ENCODE measurements around the gene PRC1.
A peak's percentile ranks its signal among the peaks of the same experiment; 100 is the strongest.

Gene PRC1

GRCh38 chr15:90974216-90974615, 20.1 kb downstream of the PRC1 start:
- H3K27me3 Mint-ChIP-seq: no peaks in the 10 kb centered on the region
- H3K4me1 Mint-ChIP-seq (ENCODE audit: low read depth): no peaks in the 10 kb centered on the region
- no peak overlapping the region for H3K27ac Mint-ChIP-seq
- no peak for DNase-seq
- H3K36me3 Mint-ChIP-seq (ENCODE audit: low read depth): peaks cover 80% of the 10 kb centered on the region
- no peak overlapping the region for H3K4me3 Mint-ChIP-seq
- no peaks in the 10 kb centered on the region for H3K9me3 Mint-ChIP-seq

GRCh38 chr15:90972133-90972532, 22.2 kb downstream of the PRC1 start:
- Mint-ChIP-seq H3K4me3 (no peak overlapping the region), H3K4me1 (ENCODE audit: low read depth) (no peaks in the 10 kb centered on the region), H3K36me3 (ENCODE audit: low read depth) (peaks cover 81% of the 10 kb centered on the region), H3K9me3 (no peaks in the 10 kb centered on the region), H3K27me3 (no peaks in the 10 kb centered on the region), H3K27ac (no peak overlapping the region)
- DNase-seq: no peak

GRCh38 chr15:90970274-90970673, 24.1 kb downstream of the PRC1 start:
- no peak for DNase-seq
- Mint-ChIP-seq H3K27ac (no peak overlapping the region), H3K27me3 (no peaks in the 10 kb centered on the region), H3K9me3 (no peaks in the 10 kb centered on the region), H3K4me3 (no peak overlapping the region), H3K36me3 (ENCODE audit: low read depth) (peaks cover 82% of the 10 kb centered on the region), H3K4me1 (ENCODE audit: low read depth) (no peaks in the 10 kb centered on the region)

- Mint-ChIP-seq H3K36me3 (ENCODE audit: low read depth) (peaks cover 81% of the 10 kb centered on the region), H3K4me3 (no peak overlapping the region), H3K9me3 (no peaks in the 10 kb centered on the region), H3K27ac (no peak overlapping the region), H3K4me1 (ENCODE audit: low read depth) (no peaks in the 10 kb centered on the region), H3K27me3 (no peaks in the 10 kb centered on the region)
- no peak for DNase-seq
Measured at GRCh38 chr15:90968434-90968833, 25.9 kb downstream of the PRC1 start.

- H3K9me3 Mint-ChIP-seq: no peaks in the 10 kb centered on the region
- H3K36me3 Mint-ChIP-seq (ENCODE audit: low read depth): peaks cover 84% of the 10 kb centered on the region
- H3K4me3 Mint-ChIP-seq: no peak overlapping the region
- no peaks in the 10 kb centered on the region for H3K27me3 Mint-ChIP-seq
- no peak for DNase-seq
- H3K27ac Mint-ChIP-seq: peak overlapping the region; percentile 17
- H3K4me1 Mint-ChIP-seq (ENCODE audit: low read depth): no peaks in the 10 kb centered on the region
Measured at GRCh38 chr15:90967206-90967605, 27.1 kb downstream of the PRC1 start.

GRCh38 chr15:90966262-90966661, 28.1 kb downstream of the PRC1 start:
- H3K27me3 Mint-ChIP-seq: no peaks in the 10 kb centered on the region
- DNase-seq: no peak
- H3K4me1 Mint-ChIP-seq (ENCODE audit: low read depth): no peaks in the 10 kb centered on the region
- H3K9me3 Mint-ChIP-seq: no peaks in the 10 kb centered on the region
- H3K4me3 Mint-ChIP-seq: no peak overlapping the region
- no peak overlapping the region for H3K27ac Mint-ChIP-seq
- peaks cover 93% of the 10 kb centered on the region for H3K36me3 Mint-ChIP-seq (ENCODE audit: low read depth)

- peaks cover 5% of the 10 kb centered on the region for H3K4me1 Mint-ChIP-seq (ENCODE audit: low read depth)
- H3K36me3 Mint-ChIP-seq (ENCODE audit: low read depth): peaks cover 90% of the 10 kb centered on the region
- H3K4me3 Mint-ChIP-seq: no peak overlapping the region
- no peak overlapping the region for H3K27ac Mint-ChIP-seq
- DNase-seq: no peak
- H3K27me3 Mint-ChIP-seq: no peaks in the 10 kb centered on the region
- no peaks in the 10 kb centered on the region for H3K9me3 Mint-ChIP-seq
Measured at GRCh38 chr15:90962021-90962420, 32.3 kb downstream of the PRC1 start.

- H3K36me3 Mint-ChIP-seq (ENCODE audit: low read depth): peaks cover 85% of the 10 kb centered on the region
- peaks cover 14% of the 10 kb centered on the region for H3K4me1 Mint-ChIP-seq (ENCODE audit: low read depth)
- H3K4me3 Mint-ChIP-seq: no peak overlapping the region
- H3K27ac Mint-ChIP-seq: no peak overlapping the region
- no peaks in the 10 kb centered on the region for H3K9me3 Mint-ChIP-seq
- no peaks in the 10 kb centered on the region for H3K27me3 Mint-ChIP-seq
- no peak for DNase-seq
Measured at GRCh38 chr15:90960298-90961091, 33.8 kb downstream of the PRC1 start.

GRCh38 chr15:90959894-90960293, 34.4 kb downstream of the PRC1 start:
- DNase-seq: no peak
- Mint-ChIP-seq H3K27ac (no peak overlapping the region), H3K4me3 (no peak overlapping the region), H3K9me3 (no peaks in the 10 kb centered on the region), H3K4me1 (ENCODE audit: low read depth) (peaks cover 14% of the 10 kb centered on the region), H3K36me3 (ENCODE audit: low read depth) (peaks cover 82% of the 10 kb centered on the region), H3K27me3 (no peaks in the 10 kb centered on the region)

GRCh38 chr15:90959028-90959595, 35.2 kb downstream of the PRC1 start:
- DNase-seq: no peak
- no peak overlapping the region for H3K27ac Mint-ChIP-seq
- no peak overlapping the region for H3K4me3 Mint-ChIP-seq
- peaks cover 79% of the 10 kb centered on the region for H3K36me3 Mint-ChIP-seq (ENCODE audit: low read depth)
- no peaks in the 10 kb centered on the region for H3K9me3 Mint-ChIP-seq
- H3K4me1 Mint-ChIP-seq (ENCODE audit: low read depth): peaks cover 18% of the 10 kb centered on the region
- H3K27me3 Mint-ChIP-seq: no peaks in the 10 kb centered on the region

- Mint-ChIP-seq H3K4me3 (peak overlapping the region; percentile 67), H3K36me3 (ENCODE audit: low read depth) (peaks cover 79% of the 10 kb centered on the region), H3K27ac (peak overlapping the region; percentile 79), H3K27me3 (no peaks in the 10 kb centered on the region), H3K9me3 (no peaks in the 10 kb centered on the region), H3K4me1 (ENCODE audit: low read depth) (peaks cover 23% of the 10 kb centered on the region)
- DNase-seq: no peak
Measured at GRCh38 chr15:90957791-90958190, 36.5 kb downstream of the PRC1 start.

GRCh38 chr15:90957031-90957790, 37.1 kb downstream of the PRC1 start:
- Mint-ChIP-seq H3K27ac (peak overlapping the region; percentile 79), H3K9me3 (no peaks in the 10 kb centered on the region), H3K36me3 (ENCODE audit: low read depth) (peaks cover 79% of the 10 kb centered on the region), H3K4me3 (peak overlapping the region; percentile 89), H3K4me1 (ENCODE audit: low read depth) (peaks cover 23% of the 10 kb centered on the region), H3K27me3 (no peaks in the 10 kb centered on the region)
- DNase-seq: no peak

- peak overlapping the region; percentile 89 for H3K4me3 Mint-ChIP-seq
- H3K27ac Mint-ChIP-seq: peak overlapping the region; percentile 98
- peaks cover 23% of the 10 kb centered on the region for H3K4me1 Mint-ChIP-seq (ENCODE audit: low read depth)
- no peaks in the 10 kb centered on the region for H3K9me3 Mint-ChIP-seq
- DNase-seq: peak; percentile 80
- no peaks in the 10 kb centered on the region for H3K27me3 Mint-ChIP-seq
- H3K36me3 Mint-ChIP-seq (ENCODE audit: low read depth): peaks cover 79% of the 10 kb centered on the region
Measured at GRCh38 chr15:90956274-90957030, 37.9 kb downstream of the PRC1 start.

GRCh38 chr15:90955624-90956273, 38.6 kb downstream of the PRC1 start:
- Mint-ChIP-seq H3K27me3 (no peaks in the 10 kb centered on the region), H3K36me3 (ENCODE audit: low read depth) (peaks cover 79% of the 10 kb centered on the region), H3K9me3 (no peaks in the 10 kb centered on the region), H3K27ac (peak overlapping the region; percentile 98), H3K4me1 (ENCODE audit: low read depth) (peaks cover 23% of the 10 kb centered on the region), H3K4me3 (peak overlapping the region; percentile 89)
- DNase-seq: no peak

Data from activated T-cell treated with anti-CD3 and anti-CD28 coated beads, Interleukin-2, amount 50 U/mL, for 24 hours (primary cell).